Liver (tissue), 3 donors: ENCODE data around the gene RCOR1.

Source experiments
- CTCF ChIP-seq: fragments of 150-350 bp; IDR thresholded peaks from 2 replicates; pipeline ENCODE4 v1.5.1; 2017; ENCODE audit warnings: improper control_type of control experiment, low read depth, low read length; ENCODE audit not compliant: missing input control
- RAD21 ChIP-seq, 2 donors: IDR thresholded peaks; 2 replicates each; pipeline ENCODE4 v1.6.1; 2016; ENCODE audit warnings: antibody characterized with exemption in 2 of 2, mild to moderate bottlenecking in 2 of 2
- TAF1 ChIP-seq: conservative IDR thresholded peaks from 2 replicates; pipeline ENCODE4 v1.6.1; 2016; ENCODE audit warnings: antibody characterized with exemption, mild to moderate bottlenecking
- donor health status: healthy.
- donor health status: healthy.

- TF ChIP-seq CTCF (no peak), TAF1 (no peak), RAD21 (IDR thresholded peaks at IDR 0.05) (no peak)
These were observed 20.9 kb upstream of the RCOR1 start for GRCh38 chr14:102571478-102572042.
